GM12892 (cell line): ENCODE data around the gene TBC1D22A.

ENCODE experiments used
- POLR2A ChIP-seq: IDR thresholded peaks from 2 replicates; pipeline ENCODE4 v1.6.1; 2011; ENCODE audit warnings: low read depth, low read length, control low read depth
- POLR2AphosphoS5 ChIP-seq: IDR thresholded peaks from 2 replicates; pipeline ENCODE4 v1.6.1; 2011; ENCODE audit warnings: low read depth, low read length, control low read depth
- TAF1 ChIP-seq: IDR thresholded peaks from 2 replicates; pipeline ENCODE4 v1.6.1; 2011; ENCODE audit warnings: low read depth, mild to moderate bottlenecking, control low read depth, low read length, borderline replicate concordance

DNA sequence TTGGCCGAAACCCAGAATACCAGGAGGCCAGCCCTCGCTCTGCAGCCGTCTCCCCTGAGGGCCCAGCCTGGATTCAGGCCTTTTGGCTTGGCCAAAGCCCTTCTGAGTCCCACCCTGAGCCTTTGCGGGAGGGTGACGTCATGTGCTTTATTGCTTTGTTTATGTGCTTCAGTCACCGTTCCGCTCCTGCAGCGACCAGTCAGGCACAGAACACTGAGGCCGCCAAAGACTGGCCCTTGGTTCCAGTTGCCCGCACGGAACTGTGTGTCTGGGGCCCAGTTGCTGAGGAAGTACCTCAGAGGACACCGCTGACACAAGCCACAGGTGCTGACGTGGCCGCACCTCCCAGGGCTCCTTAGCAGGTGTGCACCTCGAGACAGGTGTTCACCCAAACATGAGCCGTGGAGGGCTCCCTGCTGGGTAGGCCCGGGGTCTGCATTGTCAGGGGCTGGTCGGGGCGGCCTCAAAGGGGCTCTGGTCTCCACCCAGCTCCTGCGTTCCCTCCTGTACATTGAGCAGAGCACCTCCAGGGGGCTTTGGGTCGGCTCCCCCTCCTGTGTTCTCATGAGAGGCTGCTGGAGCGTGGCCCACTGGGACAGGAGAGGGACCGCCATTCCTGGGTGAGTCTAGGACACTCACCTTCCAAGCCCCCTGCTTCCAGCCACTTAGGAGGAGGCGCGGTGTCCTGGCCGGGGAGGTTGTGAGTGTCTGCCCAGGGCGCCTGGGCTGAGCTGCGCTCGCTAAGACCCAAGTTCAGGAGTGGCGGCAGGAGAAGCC, 376.8 kb downstream of the TBC1D22A start:
- no peak for TF ChIP-seq POLR2AphosphoS5
- no peak for TF ChIP-seq TAF1
- TF ChIP-seq POLR2A, result no peak
